PC-9 (cell line): Measurements from ENCODE around the gene ZNF407. TPM values are rescaled to one million over a fixed set of nuclear protein-coding genes. Genes with fewer than 3 reads are reported as not detected.

ENCODE experiments used
- BruUV-seq: library from RNA; stranded (reverse); fragments of 400-500 nt; replicated peaks from 2 replicates; lab custom pipeline; 2021; lab: Mats Ljungman, UMichigan
- CTCF ChIA-PET: fragments of 300-600 bp; sonication (Branson Sonifier 250); formaldehyde crosslinking; loops from one replicate; lab custom pipeline; 2022; ENCODE audit warnings: antibody characterized with exemption; lab: Charles Lee
- POLR2A ChIA-PET: fragments of 300-600 bp; sonication (Branson Sonifier 250); formaldehyde crosslinking; loops from one replicate; lab custom pipeline; 2022; ENCODE audit warnings: antibody characterized with exemption; ENCODE audit not compliant: unreplicated experiment; lab: Charles Lee
- DNase-seq, 2 experiments: peaks; one replicate each; pipeline versions ENCODE4 v3.0.0 to v3.0.0-alpha.2; 2015 to 2022; ENCODE audit warnings: mixed read lengths in 1 of 2
- H2AFZ ChIP-seq: fragments of 200-600 bp; sonication (generic); 2 replicates; pipeline ENCODE4 v1.8.1; 2017; ENCODE audit warnings: antibody characterized with exemption
- H3F3A ChIP-seq: fragments of 200-600 bp; sonication (generic); 2 replicates; pipeline ENCODE4 v1.8.1; 2017; ENCODE audit warnings: antibody characterized with exemption, mild to moderate bottlenecking, low read depth; ENCODE audit not compliant: insufficient read depth
- H3K27ac ChIP-seq: fragments of 200-600 bp; sonication (generic); 2 replicates; pipeline ENCODE4 v1.6.1; 2016; ENCODE audit warnings: mixed run types
- H3K27me3 ChIP-seq: fragments of 200-600 bp; sonication (generic); 2 replicates; pipeline ENCODE4 v1.6.1; 2016; ENCODE audit warnings: low read depth, mixed run types; ENCODE audit not compliant: insufficient read depth
- H3K36me3 ChIP-seq: fragments of 200-600 bp; sonication (generic); 2 replicates; pipeline ENCODE4 v1.6.1; 2016; ENCODE audit warnings: low read depth, mixed run types
- H3K4me1 ChIP-seq: fragments of 200-600 bp; sonication (generic); replicated peaks from 2 replicates; pipeline ENCODE4 v1.6.1; 2016; ENCODE audit warnings: mixed run types; ENCODE audit not compliant: insufficient read depth
- H3K4me2 ChIP-seq: fragments of 200-600 bp; sonication (generic); 2 replicates; pipeline ENCODE4 v1.6.1; 2017; ENCODE audit warnings: mixed run types
- H3K4me3 ChIP-seq: fragments of 200-600 bp; sonication (generic); 2 replicates; pipeline ENCODE4 v1.6.1; 2016; ENCODE audit warnings: mixed run types
- H3K79me2 ChIP-seq: fragments of 200-600 bp; sonication (generic); 2 replicates; pipeline ENCODE4 v1.6.1; 2017; ENCODE audit warnings: low read depth, mixed run types
- H3K9me2 ChIP-seq: fragments of 200-600 bp; sonication (generic); 2 replicates; pipeline ENCODE4 v1.8.1; 2017; ENCODE audit warnings: mild to moderate bottlenecking; ENCODE audit not compliant: insufficient read depth
- H3K9me3 ChIP-seq: fragments of 200-600 bp; sonication (generic); 2 replicates; pipeline ENCODE4 v1.8.1; 2016; ENCODE audit warnings: low read depth; ENCODE audit not compliant: insufficient read depth
- H4K20me1 ChIP-seq: fragments of 200-600 bp; sonication (generic); 2 replicates; pipeline ENCODE4 v1.8.1; 2017; ENCODE audit not compliant: insufficient read depth
- CTCF ChIP-seq: fragments of 200-600 bp; sonication (generic); conservative IDR thresholded peaks from 2 replicates; pipeline ENCODE4 v1.6.1; 2017; ENCODE audit warnings: mixed run types, antibody characterized with exemption, mild to moderate bottlenecking, moderate library complexity
- EZH2 ChIP-seq: fragments of 200-600 bp; sonication (generic); IDR thresholded peaks from 2 replicates; pipeline ENCODE4 v1.8.0; 2017; ENCODE audit warnings: antibody characterized with exemption, low read depth
- intact Hi-C: fragments of 100-400 bp; cut with micrococcal nuclease; formaldehyde crosslinking; loops from one replicate; pipeline ENCODE4 v1.10.0; 2022; ENCODE audit not compliant: unreplicated experiment
- total RNA-seq: library from RNA; stranded (reverse); gene quantifications from 2 replicates; pipeline ENCODE4 v1.2.3, GENCODE V29; 2021

The ZNF407 gene
- total RNA-seq, 1 experiment from 2014 or later = 13.4 TPM

GRCh38 chr18:75036917-75037688, 439.4 kb downstream of the ZNF407 start:
- Histone ChIP-seq H3K4me3 (no peak overlapping the region), H3K4me1 (no peaks in the 10 kb centered on the region), H3K9me3 (no peaks in the 10 kb centered on the region), H3K9me2 (no peaks in the 10 kb centered on the region), H2AFZ (no peak overlapping the region), H3K27ac (no peak overlapping the region), H3F3A (no peaks in the 10 kb centered on the region), H3K4me2 (no peak overlapping the region), H3K27me3 (no peaks in the 10 kb centered on the region), H3K36me3 (no peaks in the 10 kb centered on the region), H3K79me2 (no peaks in the 10 kb centered on the region), H4K20me1 (no peaks in the 10 kb centered on the region; the same call in 1 of the 2 replicates)
- POLR2A ChIA-PET = no interaction called here
- DNase-seq = no peak
- BruUV-seq = no TSS peak
- CTCF ChIA-PET = no interaction called here
- no peak for TF ChIP-seq EZH2
- no peak for TF ChIP-seq CTCF
- intact Hi-C loops = no loop called here

- H4K20me1 ChIP-seq = no peaks in the 10 kb centered on the region; the same call in 1 of the 2 replicates
- DNase-seq = no peak
- H3K36me3 ChIP-seq = no peaks in the 10 kb centered on the region
- H3K27me3 ChIP-seq = no peaks in the 10 kb centered on the region
- H3K27ac ChIP-seq = no peak overlapping the region
- H3K9me3 ChIP-seq = no peaks in the 10 kb centered on the region
- H3K4me3 ChIP-seq = no peak overlapping the region
- intact Hi-C loops = no loop called here
- no peaks in the 10 kb centered on the region for H3K4me1 ChIP-seq
- no TSS peak for BruUV-seq
- H3K79me2 ChIP-seq = no peaks in the 10 kb centered on the region
- no peaks in the 10 kb centered on the region for H3K9me2 ChIP-seq
- H3F3A ChIP-seq = no peaks in the 10 kb centered on the region
- H3K4me2 ChIP-seq = no peak overlapping the region
- CTCF ChIA-PET = no interaction called here
- TF ChIP-seq EZH2 = no peak
- no peak for TF ChIP-seq CTCF
- POLR2A ChIA-PET = no interaction called here
- no peak overlapping the region for H2AFZ ChIP-seq
Observed at GRCh38 chr18:75037689-75037955, 440.0 kb downstream of the ZNF407 start.

DNA sequence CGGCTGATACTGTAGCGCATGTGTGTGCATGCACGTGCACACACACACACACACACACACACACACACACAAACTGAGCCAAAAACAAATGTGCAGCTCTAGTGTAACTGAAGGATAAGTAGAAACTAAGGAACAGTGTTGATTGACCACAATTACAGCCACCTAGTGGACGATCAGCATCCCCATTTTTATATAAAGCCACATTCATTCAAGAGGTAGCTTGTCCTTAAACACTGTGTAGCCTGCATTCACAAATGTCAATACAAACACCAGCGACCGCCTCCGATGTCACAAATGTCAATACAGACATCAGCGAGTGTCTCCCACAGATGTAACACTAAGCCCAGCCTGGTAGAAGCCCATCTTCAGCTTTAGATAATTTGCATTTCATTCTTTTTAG, 443.9 kb downstream of the ZNF407 start:
- H3K4me2 ChIP-seq = no peak overlapping the region
- BruUV-seq = no TSS peak
- no peaks in the 10 kb centered on the region for H3K4me1 ChIP-seq
- ChIA-PET CTCF (interaction anchor here (0.6 to 0.7 kb wide), 2 partner anchors 63 to 667 kb away, joined by 3 to 5 read pairs; no protein-coding TSS in a partner anchor), POLR2A (interaction anchor here (0.5 kb wide), 1 partner anchor 421 kb away, joined by 6 read pairs; no protein-coding TSS in a partner anchor)
- H3K9me3 ChIP-seq = no peaks in the 10 kb centered on the region
- no peak overlapping the region for H3K4me3 ChIP-seq
- H3K27ac ChIP-seq = no peak overlapping the region
- H2AFZ ChIP-seq = no peak overlapping the region
- intact Hi-C loops = loop anchor here (1.0 to 2.0 kb wide), 2 partner anchors 145 to 387 kb away; no protein-coding TSS in a partner anchor
- no peaks in the 10 kb centered on the region; the same call in 1 of the 2 replicates for H4K20me1 ChIP-seq
- H3K27me3 ChIP-seq = no peaks in the 10 kb centered on the region
- no peaks in the 10 kb centered on the region for H3K79me2 ChIP-seq
- DNase-seq = no peak
- no peaks in the 10 kb centered on the region for H3K9me2 ChIP-seq
- H3K36me3 ChIP-seq = no peaks in the 10 kb centered on the region
- TF ChIP-seq CTCF (peak; percentile 69), EZH2 (no peak)
- H3F3A ChIP-seq = no peaks in the 10 kb centered on the region
